Stimulated activated CD4-positive, alpha-beta T cell treated with anti-CD3 and anti-CD28 coated beads, Interleukin-4, amount 100 ng/mL, for 1 hour (primary cell): Measurements from ENCODE around the gene KCNIP4.

ENCODE experiments used
- DNase-seq: peaks from one replicate; pipeline ENCODE4 v3.0.0-alpha.2; 2020

Gene KCNIP4

GRCh38 chr4:21900211-21900610 lies 48.4 kb downstream of the KCNIP4 start:
- no peak for DNase-seq

GRCh38 chr4:21898101-21898500 lies 50.5 kb downstream of the KCNIP4 start:
- DNase-seq, result no peak

DNA sequence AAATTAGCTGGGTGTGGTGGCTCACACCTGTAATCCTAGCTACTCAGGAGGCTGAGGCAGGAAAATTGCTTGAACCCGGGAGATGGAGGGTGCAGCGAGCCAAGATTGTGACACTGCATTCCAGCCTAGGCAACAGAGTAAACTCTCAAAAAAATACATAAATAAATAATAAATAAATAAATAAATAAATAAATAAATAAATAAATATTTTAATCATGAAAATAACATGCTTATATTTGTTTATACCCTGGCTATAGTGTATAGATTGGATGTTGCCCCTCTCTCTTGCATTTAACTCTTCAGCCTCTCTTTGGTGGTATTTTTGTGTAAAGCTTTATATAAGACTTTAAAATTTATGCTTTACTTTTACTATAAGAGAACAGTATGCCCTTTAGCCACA lies 51.8 kb downstream of the KCNIP4 start:
- no peak for DNase-seq

GRCh38 chr4:21893136-21893535 lies 55.4 kb downstream of the KCNIP4 start:
- no peak for DNase-seq

GRCh38 chr4:21890231-21890630 lies 58.3 kb downstream of the KCNIP4 start:
- DNase-seq, result no peak

- DNase-seq, result no peak
These were observed 60.2 kb downstream of the KCNIP4 start for GRCh38 chr4:21888195-21888976.

GRCh38 chr4:21887481-21887880 lies 61.1 kb downstream of the KCNIP4 start:
- DNase-seq, result no peak

- DNase-seq, result no peak
These were observed 62.8 kb downstream of the KCNIP4 start for GRCh38 chr4:21885770-21886169.

GRCh38 chr4:21885241-21885640 lies 63.3 kb downstream of the KCNIP4 start:
- no peak for DNase-seq

GRCh38 chr4:21884615-21885014 lies 64.0 kb downstream of the KCNIP4 start:
- no peak for DNase-seq

- no peak for DNase-seq
These were observed 66.3 kb downstream of the KCNIP4 start for GRCh38 chr4:21882051-21882839.

DNA sequence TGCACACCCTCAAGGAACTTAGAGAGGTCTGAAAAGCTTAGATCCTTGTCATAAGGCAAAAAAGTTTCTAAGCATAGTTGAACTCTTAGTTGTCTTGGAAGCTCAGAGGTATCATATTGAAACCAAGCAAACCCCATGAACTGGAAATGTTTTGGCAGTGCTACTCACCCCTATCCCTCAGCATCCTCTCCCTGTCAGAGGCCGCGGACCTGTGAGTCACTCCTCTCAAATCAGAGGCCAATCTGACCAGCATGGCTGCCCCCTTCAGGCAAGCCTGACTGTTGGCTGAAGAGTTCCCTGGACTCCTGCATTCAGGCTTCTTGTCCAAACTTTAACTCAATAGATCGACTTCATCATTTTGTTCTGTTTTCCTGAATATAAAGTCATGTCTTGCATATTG lies 69.4 kb downstream of the KCNIP4 start:
- no peak for DNase-seq

- DNase-seq, result no peak
These were observed 71.9 kb downstream of the KCNIP4 start for GRCh38 chr4:21876711-21877110.

DNA sequence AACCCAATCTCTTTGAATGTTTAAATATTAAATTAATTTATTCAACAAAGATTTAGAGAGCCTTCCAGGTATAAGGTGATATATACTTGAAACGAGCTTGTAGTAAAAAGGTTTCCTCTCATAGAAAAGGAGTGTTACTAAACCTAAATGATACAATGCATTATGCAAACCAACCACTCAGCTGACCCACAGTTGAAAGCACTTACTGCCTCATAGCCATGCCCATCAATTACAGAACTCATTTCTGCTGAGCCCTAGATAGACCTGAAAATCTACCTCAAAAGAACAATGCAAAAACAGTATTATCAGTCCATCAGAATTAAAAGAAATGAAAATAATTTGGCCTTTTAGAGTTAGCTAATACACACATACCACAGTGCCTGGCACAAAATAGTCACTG lies 75.4 kb downstream of the KCNIP4 start:
- no peak for DNase-seq

DNA sequence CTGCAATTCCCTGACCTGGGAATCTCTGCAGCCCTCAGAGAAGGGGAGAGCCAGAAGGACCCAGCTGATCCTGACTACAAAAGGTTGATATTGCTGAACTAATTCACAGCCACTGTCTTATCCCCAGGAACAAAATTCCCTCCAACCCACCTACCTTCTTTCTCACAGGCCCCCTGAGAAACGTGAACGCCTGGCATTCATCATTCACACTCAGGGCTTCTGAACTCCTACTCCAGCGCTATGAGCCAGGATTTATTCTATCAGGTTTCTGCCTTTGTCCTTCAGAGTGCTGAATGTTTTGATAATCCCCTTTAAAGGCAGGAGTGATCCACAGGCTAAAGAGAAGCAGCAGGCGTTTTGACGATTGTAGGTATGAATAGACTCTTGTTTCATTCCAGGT lies 76.5 kb downstream of the KCNIP4 start:
- no peak for DNase-seq

GRCh38 chr4:21869978-21870745 lies 78.4 kb downstream of the KCNIP4 start:
- DNase-seq, result no peak

GRCh38 chr4:21864686-21865085 lies 83.9 kb downstream of the KCNIP4 start:
- DNase-seq, result no peak

GRCh38 chr4:21862917-21863316 lies 85.7 kb downstream of the KCNIP4 start:
- DNase-seq, result no peak

DNA sequence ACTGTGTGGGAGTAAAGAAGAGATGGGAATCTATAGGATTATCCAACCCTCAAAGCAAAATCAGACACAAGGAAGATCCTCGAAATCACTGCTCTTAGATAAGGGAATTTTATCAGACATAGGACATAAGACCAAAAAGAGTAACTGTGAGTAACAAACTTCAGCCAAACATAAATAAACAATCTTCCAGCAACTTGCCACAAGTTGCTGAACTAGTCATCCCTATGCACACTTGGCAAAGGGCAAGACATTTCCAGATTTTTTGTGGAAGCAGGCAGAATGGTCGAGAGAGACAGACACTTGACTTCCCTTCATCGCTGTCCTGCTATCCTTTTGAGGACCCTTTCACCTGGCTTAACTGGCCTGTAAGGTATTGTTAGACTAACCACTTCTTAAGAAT lies 89.6 kb downstream of the KCNIP4 start:
- DNase-seq, result no peak

DNA sequence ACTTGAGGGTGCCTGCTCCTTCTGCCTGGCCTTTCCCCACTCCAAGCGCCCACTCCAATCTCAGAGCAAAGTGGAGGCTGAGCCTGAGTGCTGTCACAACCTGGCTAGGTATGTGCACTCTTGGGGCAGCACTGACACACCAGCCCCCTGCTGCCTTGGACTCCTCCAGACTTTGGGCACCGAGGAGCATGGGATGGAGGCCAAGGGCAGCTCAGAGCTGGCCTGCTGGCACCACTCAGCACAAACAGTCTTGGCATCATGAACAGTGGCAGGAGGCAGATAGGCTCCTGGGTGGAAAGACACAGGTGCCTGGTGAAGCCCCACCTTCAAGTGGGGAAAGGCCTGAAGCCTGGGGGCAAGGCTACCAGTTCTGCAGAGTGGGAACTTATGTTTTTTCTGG lies 91.8 kb downstream of the KCNIP4 start:
- DNase-seq, result no peak

GRCh38 chr4:21856301-21856700 lies 92.3 kb downstream of the KCNIP4 start:
- no peak for DNase-seq

DNA sequence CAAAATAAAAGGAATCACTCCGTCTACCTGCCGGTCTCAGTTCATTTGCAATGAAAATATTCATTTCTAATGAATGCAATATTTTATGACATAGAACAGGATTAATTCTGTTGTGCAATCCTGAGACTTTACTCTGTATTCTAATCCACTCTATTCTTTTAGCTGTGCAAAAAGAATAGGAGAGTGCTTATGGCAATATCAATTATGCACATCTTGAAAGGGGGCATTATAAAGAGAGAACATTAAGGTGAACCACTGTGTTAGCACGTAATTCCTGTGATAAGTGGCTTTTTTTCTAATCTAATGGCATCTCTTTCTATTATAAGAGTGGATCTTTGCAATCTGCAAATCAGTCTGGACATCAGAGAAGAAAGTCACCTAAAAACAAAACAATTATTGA lies 99.5 kb downstream of the KCNIP4 start:
- DNase-seq, result no peak

GRCh38 chr4:21848021-21848420 lies 100.6 kb downstream of the KCNIP4 start:
- no peak for DNase-seq

GRCh38 chr4:21845663-21846062 lies 102.9 kb downstream of the KCNIP4 start:
- no peak for DNase-seq
